Measurements from ENCODE around the gene UBE2F. TPM values are rescaled to one million over a fixed set of nuclear protein-coding genes. Genes with fewer than 3 reads are reported as not detected.

UBE2F gene
- total RNA-seq: 27.7 and 31.2 TPM in 2 replicates

DNA sequence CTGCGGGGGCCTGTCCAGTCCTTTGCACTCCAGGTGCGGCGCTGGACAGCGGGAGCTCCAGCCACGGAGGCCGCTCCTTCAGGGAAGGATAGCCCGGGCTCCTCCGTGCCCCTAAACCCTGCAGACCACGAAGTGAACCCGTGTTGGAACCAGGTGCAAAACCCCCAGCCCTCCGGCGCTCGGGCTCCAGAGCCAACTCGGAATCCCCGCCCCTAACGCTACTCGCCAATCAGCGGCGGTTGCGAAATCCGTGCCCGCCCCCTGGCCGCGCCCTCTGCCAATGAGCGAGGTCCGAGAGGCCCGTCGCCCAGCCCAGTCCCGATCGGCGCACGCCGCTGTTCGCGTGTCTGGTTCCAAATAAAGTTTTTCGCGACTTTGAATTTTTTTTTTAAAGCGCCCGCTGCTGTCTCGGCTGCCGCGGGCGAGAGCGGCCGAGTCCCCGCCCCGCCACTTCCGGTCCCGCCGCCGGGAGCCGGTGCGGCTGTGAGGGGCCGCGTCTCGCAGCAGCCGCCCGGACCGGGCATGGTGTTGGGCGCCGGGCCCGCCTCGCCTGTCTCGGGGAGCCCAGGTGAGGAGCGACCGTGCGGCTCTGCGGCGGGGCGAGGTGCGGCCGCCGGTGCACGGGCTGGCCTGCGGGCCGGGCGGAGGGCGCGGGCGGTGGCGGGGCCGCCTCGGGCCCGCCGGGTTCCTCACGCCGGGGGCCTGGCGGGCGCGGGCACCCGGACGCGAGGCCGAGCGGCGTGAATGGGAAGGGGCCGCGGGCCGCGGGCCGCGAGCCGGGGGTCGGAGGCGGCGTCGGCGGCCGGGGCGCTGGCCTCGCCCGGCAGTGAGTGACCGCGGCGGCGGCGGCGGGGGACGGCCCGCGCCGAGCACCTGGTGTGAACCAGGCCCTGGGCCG, at the start of gene UBE2F:
TSS of gene UBE2F (plus strand) at position 450 of the 898 bp plus-strand sequence. CDS start 6,094 bp downstream, outside the sequence.
- DNase-seq (ENCODE audit: low read depth in 2 of 2): peak; percentile 96 to 98

DNA sequence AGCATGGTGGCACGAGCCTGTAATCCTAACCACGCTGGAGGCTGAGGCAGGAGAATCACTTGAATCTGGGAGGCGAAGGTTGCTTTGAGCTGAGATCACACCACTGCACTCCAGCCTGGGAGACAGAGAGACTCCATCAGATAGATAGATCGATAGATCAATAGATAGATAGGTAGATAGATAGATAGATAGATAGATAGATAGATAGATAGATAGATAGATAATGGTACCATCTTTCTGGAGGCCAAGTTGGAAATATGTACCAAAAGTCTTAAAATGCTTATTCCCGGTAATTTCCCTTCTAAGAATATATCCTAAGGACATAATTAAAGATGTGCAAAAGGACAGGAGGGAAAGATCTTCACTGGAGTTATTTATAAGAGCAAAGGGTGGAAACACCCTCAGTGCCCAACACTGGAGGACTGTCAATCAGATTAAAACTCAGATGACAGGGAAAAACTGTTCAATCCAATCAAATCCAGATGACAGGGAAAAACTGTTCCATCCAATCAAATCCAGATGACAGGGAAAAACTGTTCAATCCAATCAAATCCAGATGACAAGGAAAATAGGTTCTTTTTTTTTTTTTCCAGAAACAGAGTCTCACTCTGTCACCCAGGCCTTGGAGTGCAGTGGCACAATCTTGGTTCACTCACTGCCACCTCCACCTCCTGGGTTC, 49.0 kb upstream of the UBE2F start:
- no peak for DNase-seq (ENCODE audit: low read depth in 2 of 2)

- no peak for DNase-seq (ENCODE audit: low read depth in 2 of 2)
These were observed 47.2 kb upstream of the UBE2F start for GRCh38 chr2:237919593-237919992.

DNA sequence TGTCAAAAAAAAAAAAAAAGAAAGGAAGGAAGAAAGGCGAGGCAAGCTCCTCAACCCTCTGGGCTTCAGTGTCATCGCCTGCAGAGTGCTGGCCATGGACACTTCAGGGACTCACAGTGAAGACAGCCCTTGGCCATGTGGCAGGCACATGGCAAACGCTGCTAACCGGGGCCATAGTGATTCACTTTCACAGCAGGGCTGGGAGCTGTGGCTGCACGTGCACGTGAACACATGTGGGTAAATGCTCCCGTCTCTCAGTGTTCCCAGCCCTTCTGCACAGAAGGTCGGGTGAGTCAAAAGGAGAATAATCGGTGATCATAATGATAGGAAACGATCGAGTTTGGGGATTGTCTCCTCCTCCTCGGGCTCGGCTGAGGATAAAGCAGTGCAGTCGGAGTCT, 46.1 kb upstream of the UBE2F start:
- no peak for DNase-seq (ENCODE audit: low read depth in 2 of 2)

GRCh38 chr2:237921967-237922492, 44.8 kb upstream of the UBE2F start:
- no peak for DNase-seq (ENCODE audit: low read depth in 2 of 2)

DNA sequence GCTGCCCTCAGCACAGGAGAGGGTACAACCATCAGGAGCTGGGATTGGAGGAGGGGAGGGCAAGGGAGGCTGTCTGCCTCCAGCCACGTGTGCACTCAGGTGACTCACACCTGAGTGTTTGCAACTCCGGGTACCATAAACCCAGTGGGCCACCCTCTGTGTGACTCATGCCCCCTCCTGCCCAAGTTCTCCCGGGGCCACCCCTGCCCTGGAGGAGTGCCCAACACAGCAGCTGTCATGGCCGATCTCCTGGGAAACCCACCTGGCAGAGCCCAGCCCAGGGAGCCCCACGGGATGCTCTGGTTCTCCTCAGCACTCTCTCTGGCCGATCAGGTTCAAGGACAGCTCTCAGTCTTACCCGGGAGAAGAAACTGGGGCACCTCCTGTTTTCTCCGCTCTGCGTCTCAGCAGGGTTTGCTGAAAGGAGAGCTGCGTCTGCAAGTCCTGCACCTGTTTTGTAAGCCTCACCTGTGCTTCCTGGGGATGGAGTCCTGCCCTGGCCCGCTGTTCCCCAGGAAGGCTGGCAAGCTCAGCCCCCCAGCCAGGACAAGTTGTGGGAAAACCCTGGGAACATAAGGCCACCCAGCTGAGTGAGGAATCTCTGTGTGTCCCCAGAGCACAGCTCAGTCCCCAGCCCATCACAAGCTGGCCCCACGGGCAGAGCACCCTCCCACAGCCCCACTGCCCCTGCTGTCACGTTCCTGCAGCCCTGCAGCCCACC, 44.0 kb upstream of the UBE2F start:
- DNase-seq (ENCODE audit: low read depth in 2 of 2): no peak

- DNase-seq (ENCODE audit: low read depth in 2 of 2): peak; percentile 55 to 77
These were observed 43.2 kb upstream of the UBE2F start for GRCh38 chr2:237923481-237924163.

GRCh38 chr2:237924164-237924534, 42.7 kb upstream of the UBE2F start:
- no peak for DNase-seq (ENCODE audit: low read depth in 2 of 2)

DNA sequence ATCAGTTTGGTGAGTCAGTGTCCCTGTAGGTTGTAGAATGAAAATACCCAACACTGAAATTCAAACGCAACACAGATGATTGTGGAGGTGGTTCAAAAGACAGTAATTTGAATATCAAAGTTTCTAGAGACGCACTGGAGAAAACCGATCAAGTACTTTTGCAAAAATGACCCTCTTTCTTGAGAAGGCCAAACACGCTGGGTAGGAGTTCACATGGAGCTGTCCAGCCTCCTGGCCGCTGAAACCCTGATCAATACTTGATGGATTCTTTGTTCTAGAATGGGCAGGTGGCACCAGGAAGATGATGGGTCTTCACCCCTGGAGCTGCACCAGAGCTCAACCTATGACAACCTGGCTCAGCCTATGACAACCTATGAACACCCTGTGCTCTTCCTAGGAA, 39.7 kb upstream of the UBE2F start:
- DNase-seq (ENCODE audit: low read depth in 2 of 2): peak in 1 of 2 donors; percentile 16

GRCh38 chr2:237927986-237928385, 38.8 kb upstream of the UBE2F start:
- DNase-seq (ENCODE audit: low read depth in 2 of 2): no peak

GRCh38 chr2:237929979-237930378, 36.8 kb upstream of the UBE2F start:
- no peak for DNase-seq (ENCODE audit: low read depth in 2 of 2)

DNA sequence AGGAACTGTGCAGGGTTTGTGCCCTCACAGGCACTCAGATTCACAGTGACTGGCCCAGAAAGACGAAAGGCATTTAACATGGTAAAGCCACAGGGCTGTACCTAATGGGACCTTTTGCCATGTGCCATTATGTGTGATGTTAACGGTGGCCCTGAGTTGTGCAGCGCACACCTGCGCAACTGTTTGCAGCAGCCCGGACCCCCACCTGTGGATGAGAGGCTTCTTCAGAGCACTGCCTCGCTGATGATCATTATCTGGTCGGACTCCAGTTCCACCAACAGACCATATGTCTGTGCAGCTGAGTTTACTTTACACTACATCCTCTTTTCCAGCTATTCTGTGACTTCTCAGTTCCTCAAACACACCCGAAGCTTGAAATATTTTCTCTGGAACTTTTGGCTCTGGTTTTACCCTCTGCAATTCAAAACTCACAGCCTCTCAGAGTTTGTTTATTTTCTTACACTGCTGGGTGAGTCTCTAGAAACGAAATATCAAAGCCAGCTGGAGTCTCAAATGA, 35.6 kb upstream of the UBE2F start:
- DNase-seq (ENCODE audit: low read depth in 2 of 2): no peak

GRCh38 chr2:237932731-237933131, 34.1 kb upstream of the UBE2F start:
- no peak for DNase-seq (ENCODE audit: low read depth in 2 of 2)

- DNase-seq (ENCODE audit: low read depth in 2 of 2): no peak
These were observed 32.6 kb upstream of the UBE2F start for GRCh38 chr2:237934186-237934585.

GRCh38 chr2:237935740-237936452, 30.9 kb upstream of the UBE2F start:
- DNase-seq (ENCODE audit: low read depth in 2 of 2): peak in 1 of 2 donors; percentile 49

DNA sequence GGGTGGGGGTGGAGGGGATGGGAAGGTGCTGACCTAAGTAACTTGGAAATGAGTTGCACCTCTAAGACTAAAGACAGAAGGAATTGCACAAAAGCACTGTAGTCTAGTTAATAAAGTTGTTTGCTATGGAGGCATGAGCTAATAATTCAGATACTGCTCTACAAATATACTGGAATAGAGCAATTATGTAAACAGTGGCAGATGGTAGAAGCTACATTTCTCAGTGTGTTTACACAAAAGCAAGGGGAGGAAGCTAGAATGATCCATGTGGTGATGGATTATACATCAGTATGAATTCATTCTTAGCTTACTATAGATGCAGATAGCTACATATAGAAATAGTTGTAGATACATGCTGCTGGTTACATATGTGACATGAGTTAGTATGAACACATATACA, 27.6 kb upstream of the UBE2F start:
- no peak for DNase-seq (ENCODE audit: low read depth in 2 of 2)

- DNase-seq (ENCODE audit: low read depth in 2 of 2): no peak
These were observed 26.0 kb upstream of the UBE2F start for GRCh38 chr2:237940828-237941227.

GRCh38 chr2:237941239-237941638, 25.6 kb upstream of the UBE2F start:
- no peak for DNase-seq (ENCODE audit: low read depth in 2 of 2)

- DNase-seq (ENCODE audit: low read depth in 2 of 2): peak; percentile 19 to 28
These were observed 24.3 kb upstream of the UBE2F start for GRCh38 chr2:237942513-237942899.

DNA sequence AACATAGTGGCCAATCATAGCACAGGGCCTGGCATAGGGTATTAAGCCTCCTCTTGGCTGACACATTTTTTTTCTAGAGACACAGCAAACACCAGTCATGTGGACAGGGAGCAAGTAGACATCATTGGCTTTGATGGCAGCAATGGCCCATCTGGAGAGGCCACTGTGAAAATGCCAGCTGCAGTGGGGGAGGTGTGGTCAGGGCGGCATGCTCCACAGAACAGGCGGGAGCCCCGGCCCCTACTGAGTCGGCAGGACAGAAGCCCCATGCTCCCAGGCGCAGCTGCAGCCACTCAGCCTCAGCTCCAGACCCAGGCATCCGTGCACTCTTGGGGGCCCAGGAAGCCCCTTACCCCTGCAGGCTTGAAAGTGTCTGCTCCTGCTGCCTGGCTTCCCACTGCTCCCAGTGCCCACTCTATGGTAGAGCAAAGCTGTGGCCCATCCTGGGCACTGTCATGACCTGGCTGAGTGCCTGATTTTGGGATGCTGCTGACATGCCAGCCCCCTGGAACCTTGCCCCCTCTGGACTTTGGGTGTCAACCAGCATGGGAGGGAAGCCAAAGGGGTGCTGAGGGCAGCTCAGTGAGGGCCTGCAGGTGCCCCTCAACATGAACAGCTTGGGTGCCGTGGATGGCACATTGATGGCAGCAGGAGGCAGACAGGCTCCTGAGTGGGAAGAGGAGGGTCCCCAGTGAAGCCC, 23.3 kb upstream of the UBE2F start:
- no peak for DNase-seq (ENCODE audit: low read depth in 2 of 2)
